ENCODE results near the gene UBE3C. TPM values are rescaled to one million over a fixed set of nuclear protein-coding genes. Genes with fewer than 3 reads are reported as not detected.
"Not testable (repeated sequence)": the region's sequence is repeated elsewhere in the genome, so short reads cannot be mapped to it uniquely, and the experiment has no call there.

UBE3C gene
- total RNA-seq, 1 donor from 2014 or later: 55.5 TPM

DNA sequence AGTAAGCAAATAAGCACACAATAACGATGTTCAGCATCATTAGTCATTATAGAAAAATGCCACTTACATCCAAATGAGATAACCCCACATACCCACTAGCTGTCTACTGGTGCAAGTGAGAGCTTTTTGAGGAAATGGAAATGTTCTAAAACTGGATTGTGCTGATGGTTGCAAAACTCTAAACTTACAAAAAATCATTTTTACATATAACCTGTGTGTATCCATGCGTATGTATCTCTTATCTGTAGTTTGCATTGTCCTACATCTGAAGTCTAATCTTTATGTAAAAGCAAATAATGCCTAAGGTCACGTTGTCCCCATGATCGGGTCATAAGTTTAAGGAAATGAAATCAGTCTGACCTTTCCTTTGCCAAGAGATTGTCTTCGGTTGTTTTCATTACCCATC, 116.5 kb downstream of the UBE3C start:
- intact Hi-C loops (cut with DNase I): no loop called here

DNA sequence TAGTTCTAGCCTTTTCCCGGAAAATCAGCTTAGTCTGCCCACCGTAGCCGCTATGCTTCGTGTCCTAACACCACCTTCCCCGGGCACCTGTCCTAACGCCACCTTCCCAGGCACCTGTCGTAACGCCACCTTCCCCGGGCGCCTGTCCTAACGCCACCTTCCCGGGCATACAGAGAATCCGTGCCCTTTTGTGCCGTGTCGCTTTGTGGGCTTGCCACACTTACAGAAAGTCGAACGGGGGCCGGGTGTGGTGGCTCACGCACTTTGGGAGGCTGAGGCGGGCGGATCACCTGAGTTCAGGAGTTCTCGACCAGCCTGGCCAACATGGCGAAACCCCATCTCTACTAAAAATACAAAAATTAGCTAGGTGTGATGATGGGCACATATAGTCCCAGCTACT, 124.4 kb downstream of the UBE3C start:
- no peak for ATAC-seq
- intact Hi-C loops (cut with DNase I): no loop called here
- no peak for DNase-seq (ENCODE audit: low spot score)

More for the DNA sequence above, 116.5 kb downstream of the UBE3C start:
- ATAC-seq (no peak), DNase-seq (ENCODE audit: low spot score) (no peak)

DNA sequence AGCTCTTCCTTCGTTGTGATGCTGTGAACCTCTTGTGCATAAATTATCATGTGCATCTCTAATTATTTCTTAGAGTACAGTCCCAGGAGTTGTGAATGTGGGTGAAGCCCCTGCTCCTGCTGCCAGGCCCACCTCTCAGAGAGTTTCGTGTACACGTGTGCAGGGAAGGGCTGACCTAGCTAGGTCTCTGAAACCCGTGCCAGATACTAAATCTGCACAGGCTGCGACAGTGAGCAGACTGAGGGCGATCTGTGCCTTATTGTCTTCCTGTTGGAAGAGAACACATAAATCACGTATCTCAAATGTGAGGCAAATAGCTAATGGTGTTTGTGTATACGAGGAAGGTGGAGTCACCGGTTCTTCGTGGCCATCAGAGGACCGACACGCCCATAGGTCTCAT, 126.3 kb downstream of the UBE3C start:
- ATAC-seq (no peak), DNase-seq (ENCODE audit: low spot score) (no peak)
- intact Hi-C loops (cut with DNase I): no loop called here

DNA sequence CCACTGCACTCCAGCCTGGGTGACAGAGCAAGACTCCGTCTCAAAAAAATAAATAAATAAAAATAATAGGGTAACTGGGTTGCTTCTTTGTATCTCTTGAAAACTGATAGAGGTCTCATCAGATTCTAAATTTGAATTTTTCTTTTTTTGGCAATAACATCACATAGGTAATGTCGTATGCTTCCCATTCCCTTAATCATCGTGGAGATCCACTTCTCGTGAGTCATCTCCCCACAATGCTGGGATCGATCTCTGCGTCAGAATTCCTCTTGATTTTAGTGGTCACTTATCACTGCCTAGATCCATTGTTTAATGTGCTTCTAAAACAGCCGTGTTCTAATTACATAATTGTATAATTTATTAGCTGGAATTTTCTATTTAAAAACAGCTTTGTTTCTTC, 127.5 kb downstream of the UBE3C start:
- ATAC-seq (no peak), DNase-seq (ENCODE audit: low spot score) (no peak)
- intact Hi-C loops (cut with DNase I): no loop called here

DNA sequence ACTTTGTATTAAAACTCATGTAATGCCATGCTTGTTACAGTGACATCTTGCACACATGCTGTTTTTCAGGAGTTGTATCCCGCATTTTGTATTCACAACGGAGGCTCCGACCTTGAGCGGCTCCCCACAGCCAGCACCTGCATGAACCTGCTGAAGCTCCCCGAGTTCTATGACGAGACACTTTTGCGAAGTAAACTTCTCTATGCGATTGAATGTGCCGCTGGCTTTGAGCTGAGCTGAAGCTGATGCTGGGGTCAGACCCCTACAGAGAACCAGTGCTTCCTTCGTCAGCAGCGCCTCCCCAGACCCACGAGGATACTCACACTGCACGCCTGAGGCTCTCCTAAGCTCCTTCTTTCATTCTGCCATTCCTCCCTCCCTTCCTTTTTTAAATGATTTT, 128.8 kb downstream of the UBE3C start:
- peak; percentile 33 for DNase-seq (ENCODE audit: low spot score)
- intact Hi-C loops (cut with DNase I): no loop called here
- ATAC-seq: no peak

DNA sequence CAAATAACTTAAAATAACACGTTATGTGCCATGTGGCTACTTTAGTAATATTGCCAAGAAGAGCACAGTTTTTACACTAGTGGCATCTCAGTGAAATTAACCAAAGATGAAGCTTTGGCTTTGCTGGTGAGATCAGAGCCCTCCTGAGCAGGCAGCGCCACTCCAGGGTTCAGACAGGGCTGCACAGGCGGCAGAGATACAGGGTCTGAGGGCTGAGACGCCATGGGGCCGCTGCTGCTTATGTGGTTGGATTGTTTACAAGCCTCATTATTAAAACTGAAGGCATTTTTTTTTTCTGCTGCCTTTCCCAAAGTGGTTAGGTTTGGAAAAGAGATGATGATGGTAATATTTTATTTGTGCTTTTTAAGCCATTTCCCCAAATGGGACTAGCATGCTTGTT, 129.2 kb downstream of the UBE3C start:
- intact Hi-C loops (cut with DNase I): no loop called here
- DNase-seq (ENCODE audit: low spot score): peak; percentile 34
- no peak for ATAC-seq

DNA sequence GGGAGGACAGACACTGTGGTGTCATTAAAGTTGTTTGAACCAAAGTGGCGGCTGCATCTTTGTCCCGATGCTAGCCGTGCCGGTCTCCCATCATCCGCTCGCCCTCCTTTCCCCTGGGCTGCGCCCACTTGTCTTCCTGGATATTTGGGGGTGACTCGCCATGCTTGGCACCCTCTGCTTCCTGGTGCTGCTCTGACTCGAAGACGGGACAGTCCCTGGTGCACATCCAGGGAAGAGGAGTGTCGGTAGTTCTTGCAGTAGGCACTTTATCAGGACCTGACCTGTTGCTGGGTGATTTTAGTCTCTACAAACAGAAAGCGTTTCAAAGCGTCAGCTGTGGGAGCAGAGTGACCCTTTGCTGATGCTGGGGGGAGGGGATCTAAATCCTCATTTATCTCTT, 129.8 kb downstream of the UBE3C start:
- ATAC-seq (no peak), DNase-seq (ENCODE audit: low spot score) (peak; percentile 47)
- intact Hi-C loops (cut with DNase I): no loop called here

DNA sequence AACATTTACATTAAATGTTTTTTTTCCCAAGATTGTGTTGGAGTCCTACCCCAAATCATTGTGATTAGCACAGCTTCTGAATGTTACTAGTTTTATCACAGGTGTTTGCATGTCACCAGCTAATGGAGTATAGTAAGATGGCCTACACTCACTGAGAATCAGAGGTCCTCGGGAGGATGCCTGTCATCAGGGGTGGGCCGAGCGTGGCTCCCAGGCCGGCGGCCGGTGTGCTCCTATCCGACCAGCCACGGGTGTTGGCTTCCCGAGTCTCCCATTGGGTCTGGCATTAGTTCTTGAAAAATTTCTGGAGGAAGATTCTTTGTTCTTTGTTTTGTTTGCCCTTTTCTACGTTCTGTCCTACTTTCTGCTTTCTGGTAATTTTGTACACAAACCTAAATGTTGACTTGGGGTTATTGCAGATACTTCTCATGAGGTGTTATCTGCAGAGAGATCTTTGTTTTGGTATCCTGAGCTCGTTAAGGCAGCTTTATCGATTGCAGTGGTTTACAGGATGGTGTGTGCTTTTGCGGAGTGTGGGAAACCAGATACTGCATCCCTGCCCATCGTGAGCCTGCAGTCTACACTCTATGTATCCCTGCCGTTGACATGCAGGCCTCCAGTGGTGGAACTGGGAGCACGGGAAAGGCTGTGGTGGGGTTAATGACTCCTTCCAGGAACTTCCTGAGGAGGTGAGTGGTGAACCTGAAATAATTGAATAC, 130.8 kb downstream of the UBE3C start:
- no peak for ATAC-seq
- peak; percentile 40 for DNase-seq (ENCODE audit: low spot score)
- intact Hi-C loops (cut with DNase I): no loop called here

DNA sequence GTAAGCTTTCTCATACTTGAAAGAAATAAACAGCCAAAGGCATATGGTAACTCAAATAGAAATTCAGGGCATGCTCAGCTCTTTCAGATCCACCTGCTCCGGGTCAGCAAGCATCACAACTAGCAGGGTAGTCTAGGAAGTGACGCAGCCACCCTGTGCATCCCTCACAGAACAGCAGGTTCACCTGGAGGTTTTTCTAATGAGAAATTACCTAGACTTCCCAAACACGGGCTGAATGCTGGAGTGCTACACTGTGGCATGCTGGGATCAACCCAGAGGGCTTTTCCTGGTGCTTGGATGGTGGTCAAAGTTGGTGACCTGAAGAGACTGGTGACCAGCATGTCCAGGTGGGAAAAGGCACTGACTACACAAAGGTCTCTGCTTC, 131.3 kb downstream of the UBE3C start:
- no peak for ATAC-seq
- intact Hi-C loops (cut with DNase I): no loop called here
- DNase-seq (ENCODE audit: low spot score): peak; percentile 22

DNA sequence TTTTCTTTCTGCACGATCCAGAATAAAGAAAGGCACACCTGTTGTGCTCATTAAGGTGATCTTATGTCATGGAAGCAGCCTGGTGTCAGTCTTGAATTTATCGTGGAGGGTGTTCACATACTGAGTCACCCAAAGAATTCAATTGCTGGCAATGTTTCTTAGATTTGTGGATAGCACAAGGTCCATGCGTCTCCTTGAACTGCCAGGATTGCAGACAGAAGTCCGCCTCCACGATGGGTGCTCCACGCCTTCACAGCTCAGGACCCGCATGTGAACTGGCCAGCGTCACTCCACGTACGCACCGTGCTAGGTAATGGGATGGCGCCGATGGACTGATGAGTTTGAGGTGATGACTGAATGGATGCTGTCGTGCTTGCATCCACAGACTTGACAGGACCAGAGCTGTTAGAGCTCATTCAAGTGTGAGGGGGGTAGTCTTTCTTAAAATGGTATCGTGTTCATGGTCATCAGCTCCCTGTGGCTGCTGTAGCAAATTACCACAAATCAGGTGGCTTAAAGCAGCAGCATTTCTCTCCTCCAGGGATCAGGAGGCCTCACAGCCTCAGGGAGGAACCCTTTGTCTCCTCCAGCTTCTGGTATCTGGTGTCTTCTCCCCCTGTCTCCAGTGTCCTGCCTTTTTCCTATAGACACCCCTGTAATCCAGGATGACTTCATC, 132.7 kb downstream of the UBE3C start:
- DNase-seq (ENCODE audit: low spot score) (peak; percentile 53), ATAC-seq (no peak)
- intact Hi-C loops (cut with DNase I): no loop called here

DNA sequence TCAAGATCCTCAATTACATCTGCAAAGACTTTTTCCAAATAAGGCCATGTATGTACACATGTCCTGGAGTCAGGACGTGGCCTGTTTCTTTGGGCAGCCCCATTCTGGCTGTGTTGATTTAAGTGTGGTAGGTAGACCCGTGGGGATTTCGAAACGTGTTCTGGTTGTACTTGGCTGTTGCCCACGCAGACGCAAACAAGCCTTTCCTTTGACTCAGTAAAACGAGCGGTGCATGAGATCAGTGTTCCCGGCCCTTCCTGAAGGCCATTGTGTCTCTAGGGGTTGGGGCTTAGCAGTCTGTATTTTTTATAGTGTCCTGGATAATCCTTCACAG, 133.2 kb downstream of the UBE3C start:
- intact Hi-C loops (cut with DNase I): no loop called here
- ATAC-seq: peak; percentile 93

DNA sequence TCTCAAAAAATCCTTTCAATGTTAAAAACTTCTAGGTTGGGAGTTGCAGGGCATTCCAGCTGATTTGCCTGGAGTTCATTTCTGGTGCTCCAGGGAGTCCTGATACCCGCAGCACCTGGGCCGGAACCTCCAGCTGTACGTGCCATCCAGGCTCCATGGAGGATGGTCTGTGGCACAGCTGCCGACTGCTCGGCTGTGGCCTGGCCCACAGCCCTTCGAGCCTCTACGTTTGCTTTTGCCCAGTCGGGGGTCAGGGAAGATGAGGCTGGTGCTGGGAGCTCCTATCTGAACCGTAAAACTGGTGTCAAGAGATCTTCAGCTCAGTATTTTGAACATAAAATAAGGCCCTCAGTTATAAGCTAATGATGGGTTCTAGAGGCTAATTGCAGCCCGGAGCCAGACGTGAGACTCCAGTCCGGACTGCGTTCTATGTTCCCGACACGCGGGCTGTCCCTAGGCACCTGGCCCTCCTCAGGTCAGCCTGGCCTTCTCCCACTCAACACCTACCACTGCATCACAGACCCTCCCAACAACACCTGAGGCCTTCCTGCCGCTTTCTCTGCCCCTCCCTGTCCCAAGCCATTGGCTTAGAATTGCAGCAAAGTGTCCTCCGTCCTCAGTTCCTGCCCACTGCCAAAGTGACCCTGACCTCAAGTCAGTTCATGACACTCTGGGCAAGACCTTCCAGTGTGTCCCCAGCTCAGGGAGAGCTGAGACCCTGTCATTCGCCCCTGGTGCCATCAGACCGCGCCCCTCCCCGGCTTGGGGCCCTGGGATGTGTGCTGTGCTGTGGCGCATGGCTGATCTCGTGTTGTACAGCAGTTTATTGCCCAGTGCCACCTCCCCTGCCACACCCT, 133.9 kb downstream of the UBE3C start:
- peak; percentile 21 for ATAC-seq

More for the DNA sequence above, 133.2 kb downstream of the UBE3C start:
- DNase-seq (ENCODE audit: low spot score): peak; percentile 79

DNA sequence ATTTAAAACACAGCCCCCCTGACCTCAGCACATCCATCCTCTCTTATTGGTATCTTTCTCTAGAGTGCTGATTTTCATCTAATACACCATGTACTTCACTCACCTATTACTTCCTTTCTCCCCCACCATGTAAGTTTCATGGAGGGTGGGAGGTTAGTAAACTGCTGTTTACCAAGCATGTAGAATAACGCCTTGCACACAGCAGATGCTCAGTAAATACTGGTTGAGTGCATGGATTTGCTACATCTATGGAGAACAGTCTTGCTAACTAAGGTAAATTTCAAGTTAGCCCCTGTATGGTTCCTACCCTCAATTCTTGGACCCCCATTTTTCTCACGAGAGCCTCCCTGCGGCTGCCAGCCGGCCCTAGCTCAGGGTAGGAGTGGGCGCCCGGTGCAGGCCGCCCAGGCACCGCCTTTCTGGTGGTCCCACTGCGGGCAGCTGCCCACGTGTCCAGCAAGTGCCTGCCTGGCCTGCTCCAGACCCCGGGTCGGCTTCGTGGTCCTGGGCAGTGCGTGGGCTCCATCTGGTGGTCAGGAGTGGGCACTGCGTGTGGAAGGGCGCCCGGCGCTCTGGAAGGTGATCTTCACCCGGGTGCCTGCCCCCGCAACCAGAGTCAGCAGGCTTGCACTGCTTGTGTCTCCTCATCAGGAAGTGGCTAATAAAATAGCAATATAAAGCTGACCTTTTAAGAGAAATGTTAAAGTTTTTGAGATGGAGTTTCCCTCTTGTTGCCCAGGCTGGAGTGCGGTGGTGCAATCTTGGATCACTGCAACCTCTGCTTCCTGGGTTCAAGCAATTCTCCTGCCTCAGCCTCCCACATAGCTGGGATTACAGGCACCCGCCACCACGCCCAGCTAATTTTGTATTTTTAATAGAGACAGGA, 134.7 kb downstream of the UBE3C start:
- intact Hi-C loops (cut with DNase I): no loop called here
- peak; percentile 74 for ATAC-seq
- peak; percentile 78 for DNase-seq (ENCODE audit: low spot score)

More for the DNA sequence above, 133.9 kb downstream of the UBE3C start:
- intact Hi-C loops (cut with DNase I): no loop called here
- DNase-seq (ENCODE audit: low spot score): peak; percentile 47

DNA sequence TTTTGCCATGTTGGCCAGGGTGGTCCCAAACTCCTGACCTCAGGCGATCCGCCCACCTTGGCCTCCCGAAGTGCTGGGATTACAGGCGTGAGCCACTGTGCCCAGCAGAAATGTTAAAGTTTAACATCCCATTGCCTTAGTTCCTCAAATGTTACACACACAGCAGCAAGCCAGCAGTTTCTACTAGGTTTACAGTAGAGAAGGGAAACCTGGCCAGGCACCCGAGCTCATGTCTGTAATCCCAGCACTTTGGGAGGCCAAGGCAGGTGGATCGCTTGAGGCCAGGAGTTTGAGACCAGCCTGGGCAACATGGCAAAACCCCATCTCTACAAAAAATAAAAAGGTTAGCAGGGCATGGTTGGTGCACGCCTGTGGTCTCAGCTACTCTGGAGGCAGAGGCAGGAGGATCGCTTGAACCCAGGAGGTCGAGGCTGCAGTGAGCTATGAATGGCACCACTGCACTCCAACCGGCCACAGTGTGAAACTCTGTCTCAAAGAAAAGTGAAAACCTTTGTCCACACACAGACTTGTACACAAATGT, 135.4 kb downstream of the UBE3C start:
- intact Hi-C loops (cut with DNase I): not testable (repeated sequence)

DNA sequence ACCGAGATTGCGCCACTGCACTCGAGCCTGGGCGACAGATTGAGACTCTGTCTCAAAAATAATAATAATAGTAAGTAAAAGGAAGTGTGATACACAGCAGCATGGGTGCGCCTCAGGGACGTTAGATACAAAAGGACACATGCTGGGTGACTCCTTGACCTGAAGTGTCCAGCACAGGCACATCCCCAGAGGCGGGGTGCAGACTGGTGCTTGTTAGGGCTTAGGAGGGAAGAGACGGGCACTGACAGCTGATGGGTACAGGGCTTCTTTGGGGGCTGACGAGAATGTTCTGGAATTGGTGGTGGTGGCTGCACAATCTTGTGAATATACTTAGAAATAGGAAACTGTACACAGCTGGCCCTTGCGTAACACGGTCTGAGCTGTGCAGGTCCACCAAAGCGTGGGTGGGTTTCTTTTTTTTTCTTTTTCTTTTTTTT, 136.3 kb downstream of the UBE3C start:
- DNase-seq (ENCODE audit: low spot score) (peak; percentile 42), ATAC-seq (no peak)
- intact Hi-C loops (cut with DNase I): no loop called here

More for the DNA sequence above, 135.4 kb downstream of the UBE3C start:
- peak; percentile 42 for DNase-seq (ENCODE audit: low spot score)
- ATAC-seq: not testable (repeated sequence)

DNA sequence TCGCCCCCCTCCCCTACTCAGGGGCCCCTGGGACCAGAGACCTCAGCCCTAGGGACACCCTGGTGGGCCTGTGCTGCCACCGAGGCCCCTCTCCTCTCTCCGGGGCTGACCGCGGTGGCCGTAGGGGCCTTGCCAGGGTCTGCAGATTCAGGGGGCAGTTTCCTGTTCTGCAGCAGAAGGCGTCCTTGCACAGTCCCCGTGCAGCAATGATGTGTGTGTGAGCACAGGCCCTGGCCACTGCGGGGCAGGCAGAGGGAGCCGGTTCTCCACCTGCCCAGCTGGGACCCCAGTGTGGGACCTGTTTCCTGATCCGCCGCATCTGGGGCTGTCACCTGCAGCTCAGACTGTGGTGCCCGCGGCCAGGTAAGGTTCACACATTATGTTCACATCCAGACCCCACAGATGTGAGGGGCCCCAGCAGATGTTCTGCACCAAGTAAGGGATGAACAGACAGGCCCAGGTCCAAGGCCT, 137.4 kb downstream of the UBE3C start:
- DNase-seq (ENCODE audit: low spot score) (peak; percentile 39), ATAC-seq (no peak)
- intact Hi-C loops (cut with DNase I): no loop called here

DNA sequence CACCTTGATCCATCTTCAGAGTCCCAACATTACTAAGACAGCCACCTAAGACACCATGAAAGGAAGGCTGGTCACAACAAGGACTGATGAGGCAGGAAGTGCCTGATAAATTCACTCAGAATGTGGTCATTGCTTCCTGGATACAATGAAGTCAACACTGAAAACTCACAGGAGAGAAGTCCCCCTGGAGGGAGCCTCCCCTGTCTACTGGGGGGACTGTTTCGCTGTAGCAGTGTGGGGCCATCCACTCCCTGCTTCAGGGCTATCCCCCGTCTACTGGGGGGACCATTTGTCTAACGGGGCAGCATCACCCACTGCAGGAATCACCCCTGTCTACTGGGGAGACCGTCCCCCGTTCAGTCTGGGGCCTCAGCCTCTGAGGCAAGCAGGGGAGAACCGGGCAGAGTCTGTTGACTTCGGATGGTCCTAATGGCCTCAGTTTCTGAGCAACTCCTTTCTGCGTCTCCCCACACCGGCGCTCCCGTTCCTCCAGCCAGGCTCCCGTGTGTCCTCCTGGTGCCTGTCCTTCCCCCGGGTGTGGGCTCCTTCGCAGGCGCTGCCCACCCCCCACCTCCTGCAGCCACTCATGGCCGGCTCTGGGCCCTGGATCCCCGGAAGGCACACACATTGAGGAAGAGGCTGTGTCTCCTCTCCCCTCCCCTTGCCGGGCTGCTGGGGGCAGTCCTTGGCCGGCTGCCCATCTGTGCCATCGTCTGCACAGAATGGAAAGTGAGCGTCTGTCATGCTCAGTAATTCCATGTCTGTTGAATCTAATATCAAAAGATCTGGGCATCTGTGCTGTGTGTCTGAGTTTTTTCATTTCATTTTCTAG, 138.2 kb downstream of the UBE3C start:
- no peak for DNase-seq (ENCODE audit: low spot score)
- ATAC-seq: no peak
- intact Hi-C loops (cut with DNase I): no loop called here

DNA sequence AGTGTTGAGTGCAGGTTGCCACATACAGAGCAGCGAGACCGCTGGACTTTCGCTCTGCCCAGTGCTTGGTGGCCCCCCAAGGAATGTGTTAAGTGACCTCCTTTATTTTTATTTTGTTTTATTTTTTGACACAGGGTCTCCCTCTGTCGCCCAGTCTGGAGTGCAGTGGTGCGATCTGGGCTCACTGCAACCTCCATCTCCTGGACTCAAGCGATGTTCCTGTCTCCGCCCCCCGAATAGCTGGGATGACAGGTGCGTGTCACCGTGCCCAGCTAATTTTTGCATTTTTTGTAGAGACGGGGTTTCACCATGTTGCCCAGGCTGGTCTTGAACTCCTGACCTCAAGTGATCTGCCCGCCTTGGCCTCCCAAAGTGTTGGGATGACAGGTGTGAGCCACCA, 138.8 kb downstream of the UBE3C start:
- DNase-seq (ENCODE audit: low spot score); intact Hi-C loops (cut with DNase I); ATAC-seq: not testable (repeated sequence)
